H1 (cell line): Measurements from ENCODE around the gene WNT9B. TPM values are rescaled to one million over a fixed set of nuclear protein-coding genes. Genes with fewer than 3 reads are reported as not detected.

ENCODE experiments used
- CTCF ChIA-PET: fragments of 300-600 bp; sonication (Branson Sonifier 250); formaldehyde crosslinking; loops from one replicate; lab custom pipeline; 2021; ENCODE audit not compliant: partially characterized antibody; lab: Charles Lee
- POLR2A ChIA-PET: fragments of 300-600 bp; sonication (Branson Sonifier 250); formaldehyde crosslinking; loops from one replicate; lab custom pipeline; 2021; ENCODE audit warnings: inconsistent platforms; ENCODE audit not compliant: partially characterized antibody; lab: Charles Lee
- DNase-seq, 2 experiments: peaks; one replicate each; pipeline versions ENCODE4 v3.0.0 to v3.0.0-alpha.2; 2010 to 2022; ENCODE audit warnings: low spot score in 2 of 2, low read depth in 1 of 2, mixed read lengths in 1 of 2
- FAIRE-seq: peaks from 2 replicates; lab custom pipeline; 2011; peaks lifted over from hg19 to GRCh38; lab: Jason Lieb, UNC
- H2AFZ ChIP-seq: 2 replicates; pipeline ENCODE4 v1.8.1; 2012; ENCODE audit warnings: low read length, inconsistent platforms
- H2AK5ac ChIP-seq: 2 replicates; pipeline ENCODE4 v1.6.1; 2013; ENCODE audit warnings: low read depth, low read length
- H2BK120ac ChIP-seq: replicated peaks from 2 replicates; pipeline ENCODE3; 2013; ENCODE audit warnings: low read depth, low read length, inconsistent platforms
- H2BK12ac ChIP-seq: 2 replicates; pipeline ENCODE4 v1.6.1; 2013; ENCODE audit warnings: low read depth, low read length
- H2BK15ac ChIP-seq: 2 replicates; pipeline ENCODE4 v1.6.1; 2013; ENCODE audit warnings: low read length
- H2BK20ac ChIP-seq: 2 replicates; pipeline ENCODE4 v1.6.1; 2013; ENCODE audit warnings: low read length
- H2BK5ac ChIP-seq: 2 replicates; pipeline ENCODE4 v1.6.1; 2013; ENCODE audit warnings: low read depth, low read length
- H3K14ac ChIP-seq: 2 replicates; pipeline ENCODE4 v1.6.1; 2013; ENCODE audit warnings: inconsistent platforms; ENCODE audit not compliant: insufficient read length
- H3K18ac ChIP-seq: 2 replicates; pipeline ENCODE4 v1.6.1; 2013; ENCODE audit warnings: low read length; ENCODE audit errors: extremely low read depth
- H3K23ac ChIP-seq: 2 replicates; pipeline ENCODE4 v1.6.1; 2013; ENCODE audit warnings: inconsistent platforms; ENCODE audit not compliant: insufficient read length
- H3K23me2 ChIP-seq: 2 replicates; pipeline ENCODE4 v1.6.1; 2013; ENCODE audit warnings: low read depth, low read length
- H3K27ac ChIP-seq: 2 replicates; pipeline ENCODE4 v1.6.1; 2011; ENCODE audit warnings: low read depth, low read length, inconsistent platforms
- H3K27me3 ChIP-seq, 4 experiments: replicated peaks in 1 of 4; 1 replicate in 1 of 4; 2 replicates in 3 of 4; pipeline versions ENCODE4 v1.6.1 to v1.8.1; 2011 to 2013; ENCODE audit warnings: low read length in 3 of 4, mild to moderate bottlenecking in 3 of 4, inconsistent platforms in 2 of 4, mixed read lengths in 2 of 4, moderate library complexity in 1 of 4; ENCODE audit not compliant: control insufficient read depth in 3 of 4, insufficient read depth in 3 of 4; ENCODE audit errors: extremely low read depth in 1 of 4
- H3K36me3 ChIP-seq, 4 experiments: 2 replicates each; pipeline versions ENCODE4 v1.6.1 to v1.8.1; 2011 to 2013; ENCODE audit warnings: mild to moderate bottlenecking in 4 of 4, low read length in 3 of 4, moderate library complexity in 2 of 4, control low read depth in 1 of 4, inconsistent platforms in 1 of 4; ENCODE audit not compliant: insufficient read depth in 4 of 4, control insufficient read depth in 2 of 4
- H3K4ac ChIP-seq: replicated peaks from 2 replicates; pipeline ENCODE3; 2013; ENCODE audit warnings: low read length, low read depth, mixed read lengths, inconsistent platforms; ENCODE audit not compliant: insufficient read length
- H3K4me1 ChIP-seq, 4 experiments: replicated peaks in 1 of 4; 1 replicate in 1 of 4; 2 replicates in 3 of 4; pipeline versions ENCODE4 v1.6.1 to v1.8.1; 2011 to 2013; ENCODE audit warnings: low read length in 3 of 4, inconsistent platforms in 2 of 4, mixed read lengths in 1 of 4; ENCODE audit not compliant: insufficient read depth in 4 of 4, control insufficient read depth in 3 of 4
- H3K4me2 ChIP-seq, 2 experiments: 2 replicates each; pipeline versions ENCODE4 v1.6.1 to v1.8.1; 2011 to 2013; ENCODE audit warnings: low read depth in 2 of 2, low read length in 2 of 2, control low read depth in 1 of 2, inconsistent platforms in 1 of 2, mild to moderate bottlenecking in 1 of 2; ENCODE audit not compliant: insufficient read depth in 1 of 2
- H3K4me3 ChIP-seq, 4 experiments: fragments of 200-600, 300-600 bp in 1 of 4; sonication (generic), shearing (Covaris generic), sonication (Bioruptor Twin) in 1 of 4; 2 replicates each; pipeline versions ENCODE4 v1.5.1 to v1.8.1; 2011 to 2016; ENCODE audit warnings: low read length in 4 of 4, low read depth in 3 of 4, control low read depth in 2 of 4, inconsistent platforms in 2 of 4, mild to moderate bottlenecking in 2 of 4, mixed read lengths in 1 of 4, moderate library complexity in 1 of 4; ENCODE audit not compliant: insufficient read depth in 2 of 4; ENCODE audit errors: extremely low read depth in 1 of 4
- H3K56ac ChIP-seq: replicated peaks from 2 replicates; pipeline ENCODE3; 2013; ENCODE audit warnings: low read depth, mild to moderate bottlenecking, mixed read lengths, low read length, inconsistent platforms; ENCODE audit not compliant: insufficient read length
- H3K79me1 ChIP-seq: 2 replicates; pipeline ENCODE4 v1.6.1; 2013; ENCODE audit warnings: low read depth, low read length, control low read depth
- H3K79me2 ChIP-seq, 2 experiments: 2 replicates each; pipeline versions ENCODE4 v1.6.1 to v1.8.1; 2012 to 2013; ENCODE audit warnings: low read length in 2 of 2, mild to moderate bottlenecking in 2 of 2, inconsistent platforms in 1 of 2; ENCODE audit not compliant: insufficient read depth in 2 of 2, control insufficient read depth in 1 of 2
- H3K9ac ChIP-seq, 4 experiments: replicated peaks in 1 of 4; 1 replicate in 1 of 4; 2 replicates in 3 of 4; pipeline versions ENCODE4 v1.6.1 to v1.8.1; 2011 to 2013; ENCODE audit warnings: low read depth in 3 of 4, low read length in 3 of 4, control low read depth in 2 of 4, mild to moderate bottlenecking in 2 of 4, moderate library complexity in 2 of 4, inconsistent platforms in 1 of 4; ENCODE audit errors: extremely low read depth in 1 of 4
- H3K9me3 ChIP-seq, 2 experiments: 2 replicates each; pipeline versions ENCODE4 v1.6.1 to v1.8.1; 2012 to 2013; ENCODE audit warnings: mild to moderate bottlenecking in 2 of 2, moderate library complexity in 2 of 2, control low read depth in 1 of 2, inconsistent platforms in 1 of 2, low read depth in 1 of 2, low read length in 1 of 2, mixed read lengths in 1 of 2; ENCODE audit not compliant: insufficient read depth in 2 of 2
- H4K20me1 ChIP-seq, 2 experiments: replicated peaks in 1 of 2; 2 replicates each; pipeline versions ENCODE3 to v1.8.1; 2011 to 2013; ENCODE audit warnings: inconsistent platforms in 2 of 2, low read length in 2 of 2, mild to moderate bottlenecking in 1 of 2; ENCODE audit not compliant: insufficient read depth in 2 of 2, control insufficient read depth in 1 of 2
- H4K5ac ChIP-seq: 2 replicates; pipeline ENCODE4 v1.6.1; 2013; ENCODE audit warnings: low read length, low read depth, mixed read lengths, inconsistent platforms; ENCODE audit not compliant: insufficient read length
- H4K8ac ChIP-seq: 2 replicates; pipeline ENCODE4 v1.8.0; 2013; ENCODE audit warnings: mild to moderate bottlenecking, moderate library complexity, low read length, inconsistent platforms; ENCODE audit not compliant: insufficient read depth; ENCODE audit errors: extremely low read depth
- H4K91ac ChIP-seq: replicated peaks from 2 replicates; pipeline ENCODE3; 2013; ENCODE audit warnings: low read length, mixed read lengths, inconsistent platforms; ENCODE audit not compliant: insufficient read length
- CHD2 ChIP-seq: IDR thresholded peaks from 2 replicates; pipeline ENCODE4 v1.6.1; 2012; ENCODE audit warnings: low read length, improper control_type of control experiment
- EZH2 ChIP-seq: fragments of 200-600 bp; sonication (generic); IDR thresholded peaks from 2 replicates; pipeline ENCODE4 v1.7.1; 2012; ENCODE audit warnings: low read depth, mild to moderate bottlenecking, moderate library complexity, low read length, inconsistent platforms; ENCODE audit not compliant: severe bottlenecking
- WGBS, 2 experiments: shearing (Covaris generic) in 1 of 2; methylation state at CpG; one replicate each; pipeline versions ENCODE4 v1.1.6 to v1.1.7; 2013 to 2015; ENCODE audit warnings: low lambda C conversion rate in 2 of 2, mixed read lengths in 2 of 2, inconsistent platforms in 1 of 2, low coverage in 1 of 2, missing lambda C conversion rate in 1 of 2; ENCODE audit not compliant: insufficient replicate concordance in 2 of 2, insufficient coverage in 1 of 2, insufficient read length in 1 of 2; ENCODE audit errors: extremely low coverage in 1 of 2, missing lambda C conversion rate in 1 of 2; 5-methylcytosine and 5-hydroxymethylcytosine counted together
- polyA plus RNA-seq, 7 experiments: library from polyadenylated mRNA; depleted of rRNA in 3 of 7; stranded (reverse) in 5 of 7; unstranded in 2 of 7; fragments of >200 nt in 5 of 7; fragments of 200-250 nt in 2 of 7; gene quantifications; 1 replicate in 5 of 7; 2 replicates in 1 of 7; 4 replicates in 1 of 7; pipeline versions ENCODE4 v1.2.1 to v1.2.3, GENCODE V29; 2011 to 2013; ENCODE audit warnings: missing spikeins in 2 of 7, mixed read lengths in 2 of 7
- total RNA-seq: library from RNA; stranded (reverse); fragmentation: NEBNext Ultra II Directional; extraction: Animal tissue kit (Norgen Biotek cat#: 25700); gene quantifications from 2 replicates; pipeline ENCODE4 v1.2.1, GENCODE V29; 2021

The WNT9B gene
- total and polyA plus RNA-seq, 2 of the 8 experiments (the other 6 are each of a cell fraction or from before 2014, with no cell fraction given) = 0.21 TPM; not detected in 1

- no peak overlapping the region for H3K14ac ChIP-seq
- no peak overlapping the region for H3K23ac ChIP-seq
- no peak overlapping the region for H2AFZ ChIP-seq
- H3K36me3 ChIP-seq = no peaks in the 10 kb centered on the region
- no peak overlapping the region for H3K4me3 ChIP-seq
- no peaks in the 10 kb centered on the region; the same call in 1 of the 2 replicates for H3K79me1 ChIP-seq
- no peak overlapping the region for H2BK12ac ChIP-seq
- TF ChIP-seq CHD2 (no peak), EZH2 (no peak)
- TF ChIP-seq, all 59 proteins: peak for 0
- DNase-seq (no peak), FAIRE-seq (no peak)
- H3K27me3 ChIP-seq = no peaks in the 10 kb centered on the region
- H3K27ac ChIP-seq = no peak overlapping the region
- H2BK15ac ChIP-seq = no peak overlapping the region
- H3K79me2 ChIP-seq = no peaks in the 10 kb centered on the region
- H4K5ac ChIP-seq = no peak overlapping the region
- no peak overlapping the region for H2BK120ac ChIP-seq
- H4K20me1 ChIP-seq = no peaks in the 10 kb centered on the region
- H2BK20ac ChIP-seq = no peak overlapping the region
- H3K23me2 ChIP-seq = no peaks in the 10 kb centered on the region
- WGBS, 2 experiments = 79% methylated on average over 3 of the region's 3 CpGs; no CpG with 5 or more reads in 1 of the 2 experiments
- ChIA-PET CTCF (interaction anchor here (0.6 to 1.4 kb wide), 4 partner anchors 11 to 314 kb away, joined by 3 to 4 read pairs (median 3); no protein-coding TSS in a partner anchor), POLR2A (no interaction called here)
- H3K9ac ChIP-seq = no peak overlapping the region
- no peak overlapping the region for H2AK5ac ChIP-seq
- H3K18ac ChIP-seq = no peak overlapping the region
- no peak overlapping the region for H3K56ac ChIP-seq
- H2BK5ac ChIP-seq = no peak overlapping the region
- no peak overlapping the region for H4K8ac ChIP-seq
- no peak overlapping the region for H3K4ac ChIP-seq
- no peak overlapping the region for H4K91ac ChIP-seq
- peaks cover 0 to 2% (median 0%) of the 10 kb centered on the region in 4 experiments; a peak in 1 of 7 replicates for H3K4me1 ChIP-seq
- H3K9me3 ChIP-seq = no peaks in the 10 kb centered on the region
- H3K4me2 ChIP-seq = no peak overlapping the region
These were observed 65.2 kb downstream of the WNT9B start for GRCh38 chr17:46916623-46917022.
